Esophagus muscularis mucosa (tissue), 3 donors: ENCODE data around the gene AMOTL1.

Experiments used
- POLR2A ChIP-seq: fragments of 450-650 bp; IDR thresholded peaks from one replicate; pipeline ENCODE4 v1.6.1; 2017; ENCODE audit warnings: antibody characterized with exemption, moderate library complexity, mild to moderate bottlenecking, low read depth
- TF ChIP-seq, protein P1 (sequence below), 3 experiments: fragments of 200-600 bp in 2 of 3; fragments of 450-650 bp in 1 of 3; sonication (generic) in 2 of 3; IDR thresholded peaks; one replicate each; pipeline ENCODE4 v1.5.1; 2017 to 2019; ENCODE audit warnings: antibody characterized with exemption in 3 of 3, mild to moderate bottlenecking in 2 of 3, moderate library complexity in 1 of 3

DNA sequence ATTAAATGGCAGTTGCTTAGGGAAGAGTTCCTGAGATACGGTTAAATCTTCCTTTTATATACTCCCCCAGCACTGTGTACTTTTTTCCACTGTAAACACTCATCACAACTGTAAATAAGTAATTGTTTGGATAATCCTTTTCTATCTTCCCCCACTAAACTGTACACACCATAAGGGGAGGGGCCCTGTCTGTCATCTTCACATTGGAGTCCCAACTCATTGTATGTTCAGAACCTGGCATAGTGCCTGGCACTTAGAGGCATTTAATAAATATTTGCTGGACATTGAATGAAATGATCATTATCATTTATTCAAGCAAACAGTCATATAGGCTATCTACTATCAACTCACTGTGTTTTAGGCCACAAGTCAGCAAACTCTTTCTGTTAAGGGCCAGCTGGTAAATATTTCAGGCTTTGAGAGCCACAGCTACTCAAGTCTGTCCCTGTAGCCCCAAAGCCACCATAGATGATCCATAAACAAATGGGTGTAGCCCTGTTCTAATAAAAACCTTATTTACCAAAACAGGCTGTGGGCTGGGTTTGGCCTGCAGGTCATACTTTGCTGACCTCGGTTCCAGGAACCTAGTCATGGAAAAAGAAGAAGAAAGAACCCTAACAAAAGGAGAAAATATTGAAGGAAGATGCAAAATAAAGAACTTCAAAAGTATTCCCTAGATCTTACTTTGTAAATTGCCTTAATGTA, 70.0 kb downstream of the AMOTL1 start:
- TF ChIP-seq, protein P1, sequence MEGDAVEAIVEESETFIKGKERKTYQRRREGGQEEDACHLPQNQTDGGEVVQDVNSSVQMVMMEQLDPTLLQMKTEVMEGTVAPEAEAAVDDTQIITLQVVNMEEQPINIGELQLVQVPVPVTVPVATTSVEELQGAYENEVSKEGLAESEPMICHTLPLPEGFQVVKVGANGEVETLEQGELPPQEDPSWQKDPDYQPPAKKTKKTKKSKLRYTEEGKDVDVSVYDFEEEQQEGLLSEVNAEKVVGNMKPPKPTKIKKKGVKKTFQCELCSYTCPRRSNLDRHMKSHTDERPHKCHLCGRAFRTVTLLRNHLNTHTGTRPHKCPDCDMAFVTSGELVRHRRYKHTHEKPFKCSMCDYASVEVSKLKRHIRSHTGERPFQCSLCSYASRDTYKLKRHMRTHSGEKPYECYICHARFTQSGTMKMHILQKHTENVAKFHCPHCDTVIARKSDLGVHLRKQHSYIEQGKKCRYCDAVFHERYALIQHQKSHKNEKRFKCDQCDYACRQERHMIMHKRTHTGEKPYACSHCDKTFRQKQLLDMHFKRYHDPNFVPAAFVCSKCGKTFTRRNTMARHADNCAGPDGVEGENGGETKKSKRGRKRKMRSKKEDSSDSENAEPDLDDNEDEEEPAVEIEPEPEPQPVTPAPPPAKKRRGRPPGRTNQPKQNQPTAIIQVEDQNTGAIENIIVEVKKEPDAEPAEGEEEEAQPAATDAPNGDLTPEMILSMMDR (IDR thresholded peaks at IDR 0.05), result no peak
- TF ChIP-seq POLR2A, result no peak
